MCF 10A (cell line): ENCODE data around the gene IQCN. TPM values are rescaled to one million over a fixed set of nuclear protein-coding genes. Genes with fewer than 3 reads are reported as not detected.

Source experiments
- BruUV-seq: library from RNA; stranded (reverse); fragments of 400-500 nt; replicated peaks from 2 replicates; lab custom pipeline; 2021; lab: Mats Ljungman, UMichigan
- CTCF ChIA-PET: fragments of 300-600 bp; sonication (Branson Sonifier 250); formaldehyde crosslinking; extraction: SDS; loops from one replicate; lab custom pipeline; 2021; ENCODE audit warnings: antibody characterized with exemption, inconsistent platforms; lab: Yijun Ruan, JAX
- POLR2A ChIA-PET: fragments of 300-600, 350-650 bp; sonication (Branson Sonifier 250); formaldehyde crosslinking; extraction: SDS; loops from one replicate; lab custom pipeline; 2020; ENCODE audit warnings: antibody characterized with exemption, inconsistent platforms; lab: Yijun Ruan, JAX
- DNase-seq: peaks from one replicate; pipeline ENCODE4 v3.0.0-alpha.2; 2018; ENCODE audit not compliant: unreplicated experiment
- H3K27ac Mint-ChIP-seq: one replicate; pipeline ENCODE4 v1.8.0; 2022; ENCODE audit warnings: mild to moderate bottlenecking, low read depth, mixed read lengths; ENCODE audit not compliant: unreplicated experiment
- H3K27me3 Mint-ChIP-seq: one replicate; pipeline ENCODE4 v1.8.0; 2022; ENCODE audit warnings: mixed read lengths; ENCODE audit not compliant: insufficient read depth, unreplicated experiment
- H3K36me3 Mint-ChIP-seq: one replicate; pipeline ENCODE4 v1.8.0; 2022; ENCODE audit warnings: mild to moderate bottlenecking, moderate library complexity, mixed read lengths; ENCODE audit not compliant: insufficient read depth, unreplicated experiment
- H3K4me1 Mint-ChIP-seq: one replicate; pipeline ENCODE4 v1.8.0; 2022; ENCODE audit warnings: mixed read lengths; ENCODE audit not compliant: insufficient read depth, unreplicated experiment
- H3K4me3 Mint-ChIP-seq: one replicate; pipeline ENCODE4 v1.8.0; 2022; ENCODE audit warnings: mild to moderate bottlenecking, moderate library complexity, mixed read lengths; ENCODE audit not compliant: unreplicated experiment
- H3K9me3 Mint-ChIP-seq: one replicate; pipeline ENCODE4 v1.8.0; 2022; ENCODE audit warnings: mixed read lengths; ENCODE audit not compliant: unreplicated experiment
- CTCF ChIP-seq: fragments of 200-600 bp; IDR thresholded peaks from one replicate; pipeline ENCODE4 v1.8.0; 2022; ENCODE audit warnings: antibody characterized with exemption, mild to moderate bottlenecking; ENCODE audit not compliant: unreplicated experiment
- intact Hi-C: fragments of 100-400 bp; cut with micrococcal nuclease; formaldehyde crosslinking; loops from 2 replicates; pipeline ENCODE4 v1.14.1; 2022
- total RNA-seq: library from RNA; stranded (reverse); gene quantifications from 2 replicates; pipeline ENCODE4 v1.2.3, GENCODE V29; 2022

The IQCN gene
- total RNA-seq, 1 experiment from 2014 or later: 0.26 TPM

DNA sequence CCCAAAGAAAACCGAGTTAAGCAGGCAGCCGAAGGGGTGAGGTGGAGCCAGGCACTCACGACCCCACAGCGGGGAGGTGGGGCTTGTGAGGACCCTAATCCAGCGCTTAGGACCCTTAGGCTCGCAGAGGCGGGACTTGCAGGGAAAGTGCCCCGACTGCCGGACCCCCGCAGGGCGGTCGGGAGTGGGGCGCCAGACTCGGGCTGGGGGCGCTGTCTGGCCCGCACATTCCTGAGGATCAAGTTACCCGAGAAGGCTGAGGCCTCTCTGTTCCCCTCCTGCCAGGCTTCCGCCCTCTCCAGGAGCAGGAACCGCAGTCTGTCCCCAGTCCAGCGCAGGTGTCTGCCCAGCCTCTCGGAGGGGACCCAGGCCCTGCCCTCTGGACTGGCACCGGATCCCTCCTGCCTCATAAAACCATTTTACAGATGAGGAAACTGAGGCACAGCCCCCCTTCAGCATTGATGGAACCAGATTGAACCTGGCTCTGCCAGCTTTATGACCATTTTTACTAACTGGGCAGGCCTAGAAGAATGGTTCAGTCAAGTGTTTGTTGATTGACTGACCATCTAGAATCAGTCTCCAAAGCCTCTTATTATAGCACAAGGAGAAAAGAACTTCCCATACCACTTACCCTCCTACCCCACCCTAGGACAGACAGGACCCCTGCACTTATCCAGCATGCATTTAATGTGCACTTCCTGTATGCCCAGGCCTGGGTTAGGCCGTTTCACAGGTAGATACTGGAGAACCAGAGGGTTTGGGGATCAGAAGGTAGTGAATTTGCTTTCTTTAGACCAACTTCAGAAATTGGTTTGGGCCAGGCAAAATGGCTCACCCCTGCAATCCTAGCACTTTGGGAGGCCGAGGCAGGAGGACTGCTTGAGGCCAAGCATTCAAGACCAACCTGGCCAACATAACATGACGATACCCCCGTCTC is 13.9 kb upstream of the IQCN start:
- BruUV-seq: no TSS peak
- no peak overlapping the region for H3K27ac Mint-ChIP-seq
- H3K9me3 Mint-ChIP-seq: no peaks in the 10 kb centered on the region
- no peak for DNase-seq
- ChIA-PET POLR2A (interaction anchor here (0.7 kb wide), 1 partner anchor 135 kb away, joined by 3 read pairs; the partner anchor contains the start of gene PIK3R2), CTCF (interaction anchor here (1.2 to 1.4 kb wide), 2 partner anchors 41 to 96 kb away, joined by 3 read pairs; no protein-coding TSS in a partner anchor)
- no peak overlapping the region for H3K4me3 Mint-ChIP-seq
- H3K27me3 Mint-ChIP-seq: no peaks in the 10 kb centered on the region
- H3K4me1 Mint-ChIP-seq: peaks cover 15% of the 10 kb centered on the region
- no peaks in the 10 kb centered on the region for H3K36me3 Mint-ChIP-seq
- intact Hi-C loops: no loop called here
- no peak for TF ChIP-seq CTCF

DNA sequence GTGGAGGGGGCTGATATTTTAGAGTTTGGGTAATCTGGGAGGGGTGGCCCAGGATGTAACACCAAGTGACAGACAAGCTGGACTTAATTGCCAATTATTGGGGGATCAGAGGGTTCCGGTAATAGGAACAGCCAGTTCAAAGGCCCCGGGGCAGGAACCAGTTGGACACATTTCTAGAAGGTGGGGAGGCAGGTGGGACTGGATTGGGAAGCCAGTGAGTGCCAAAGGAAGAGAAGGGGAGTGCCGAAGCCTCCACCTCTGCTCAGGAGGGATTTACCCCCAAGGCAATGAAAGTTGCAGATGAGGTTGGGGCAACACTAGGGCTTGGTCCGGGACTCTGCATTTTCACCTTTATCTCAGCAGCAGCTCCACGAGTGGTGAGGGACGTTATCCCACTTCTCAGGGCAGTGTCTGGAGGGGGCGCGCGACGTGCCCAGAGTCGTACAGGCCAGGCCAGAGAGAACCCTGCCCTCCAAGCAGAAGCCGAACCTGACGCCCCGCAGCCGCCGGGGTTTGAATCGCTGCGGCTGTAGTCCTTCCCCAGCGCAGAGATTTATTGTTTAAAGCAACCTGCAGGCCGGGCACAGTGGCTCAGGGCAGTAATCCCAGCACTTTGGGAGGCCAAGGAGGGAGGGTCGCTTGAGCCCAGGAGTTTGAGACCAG is 12.9 kb upstream of the IQCN start:
- ChIA-PET CTCF (interaction anchor here (0.6 to 1.4 kb wide), 2 partner anchors 11 to 95 kb away, joined by 3 read pairs; no protein-coding TSS in a partner anchor), POLR2A (interaction anchor here (1.0 to 3.0 kb wide), 2 partner anchors 35 to 82 kb away, joined by 3 to 16 read pairs; partner anchors contain the start of gene LSM4)
- Mint-ChIP-seq H3K27me3 (no peaks in the 10 kb centered on the region), H3K4me3 (no peak overlapping the region), H3K27ac (peak overlapping the region; percentile 59), H3K4me1 (peaks cover 17% of the 10 kb centered on the region), H3K9me3 (no peaks in the 10 kb centered on the region), H3K36me3 (peaks cover 4% of the 10 kb centered on the region)
- no peak for DNase-seq
- no peak for TF ChIP-seq CTCF
- intact Hi-C loops: no loop called here
- no TSS peak for BruUV-seq

GRCh38 chr19:18284712-18285360 is 10.6 kb upstream of the IQCN start:
- no peaks in the 10 kb centered on the region for H3K27me3 Mint-ChIP-seq
- no TSS peak for BruUV-seq

More at GRCh38 chr19:18284712-18285360, 10.6 kb upstream of the IQCN start:
- DNase-seq: no peak
- H3K4me1 Mint-ChIP-seq: peaks cover 12% of the 10 kb centered on the region
- H3K36me3 Mint-ChIP-seq: peaks cover 27% of the 10 kb centered on the region
- ChIA-PET POLR2A (interaction anchor here (0.6 to 3.0 kb wide), 4 partner anchors 15 to 611 kb away, joined by 3 to 16 read pairs (median 3); partner anchors contain the start of gene LSM4), CTCF (no interaction called here)
- H3K27ac Mint-ChIP-seq: no peak overlapping the region
- TF ChIP-seq CTCF: no peak
- H3K4me3 Mint-ChIP-seq: no peak overlapping the region
- H3K9me3 Mint-ChIP-seq: no peaks in the 10 kb centered on the region
- intact Hi-C loops: no loop called here
